D721Med (cell line): ENCODE results near the gene ARL2BP.
A peak's percentile ranks its signal among the peaks of the same experiment; 100 is the strongest.
"Not testable (repeated sequence)": the region's sequence is repeated elsewhere in the genome, so short reads cannot be mapped to it uniquely, and the experiment has no call there.

ENCODE experiments used
- DNase-seq: peaks from one replicate; pipeline ENCODE4 v3.0.0; 2011; ENCODE audit warnings: low spot score; ENCODE audit not compliant: insufficient read length
- FAIRE-seq: peaks from 2 replicates; lab custom pipeline; 2011; peaks lifted over from hg19 to GRCh38; lab: Jason Lieb, UNC
- TF ChIP-seq, protein P1 (sequence below): IDR thresholded peaks from 2 replicates; pipeline ENCODE4 v1.5.1; 2012; ENCODE audit warnings: mild to moderate bottlenecking, control low read depth; ENCODE audit not compliant: insufficient read depth; ENCODE audit errors: missing control alignments

The ARL2BP gene

DNA sequence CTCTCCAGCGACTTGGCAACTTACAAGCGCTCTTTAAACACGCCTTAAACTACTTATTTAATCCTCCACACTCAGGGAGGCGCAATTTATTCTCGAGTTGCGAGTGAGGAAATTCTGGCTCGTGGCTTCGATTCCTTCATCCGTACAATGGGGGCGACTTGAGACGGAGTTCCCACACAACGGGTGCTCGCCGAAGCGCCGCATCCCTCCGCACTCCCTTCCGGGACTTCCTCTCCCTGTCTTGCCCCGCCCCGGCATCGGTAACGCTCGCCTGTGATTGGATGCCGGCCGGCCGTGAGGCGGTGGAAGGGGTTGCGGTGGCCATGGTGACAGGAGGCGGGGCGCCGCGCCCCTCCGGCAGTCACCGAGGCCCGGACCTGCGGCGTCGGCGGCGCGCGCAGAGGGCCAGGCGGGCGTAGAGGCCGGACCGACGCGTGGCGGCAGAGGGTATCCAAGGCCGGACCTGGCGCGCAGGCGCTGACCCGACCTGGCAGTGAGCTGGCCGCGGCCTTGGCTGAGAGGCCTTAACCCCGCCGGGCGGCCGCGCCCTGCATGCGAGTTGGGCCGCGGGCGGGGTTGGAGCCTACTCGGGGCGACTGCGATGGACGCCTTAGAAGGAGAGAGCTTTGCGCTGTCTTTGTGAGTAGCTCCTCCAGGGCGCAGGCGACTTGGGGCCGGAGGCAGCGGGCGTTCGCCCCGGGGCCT, at the start of gene ARL2BP:
Gene ARL2BP (plus strand): TSS at position 493 of the 705 bp plus-strand sequence. CDS start 109 bp downstream, at position 602.
- FAIRE-seq: no peak
- TF ChIP-seq, protein P1, sequence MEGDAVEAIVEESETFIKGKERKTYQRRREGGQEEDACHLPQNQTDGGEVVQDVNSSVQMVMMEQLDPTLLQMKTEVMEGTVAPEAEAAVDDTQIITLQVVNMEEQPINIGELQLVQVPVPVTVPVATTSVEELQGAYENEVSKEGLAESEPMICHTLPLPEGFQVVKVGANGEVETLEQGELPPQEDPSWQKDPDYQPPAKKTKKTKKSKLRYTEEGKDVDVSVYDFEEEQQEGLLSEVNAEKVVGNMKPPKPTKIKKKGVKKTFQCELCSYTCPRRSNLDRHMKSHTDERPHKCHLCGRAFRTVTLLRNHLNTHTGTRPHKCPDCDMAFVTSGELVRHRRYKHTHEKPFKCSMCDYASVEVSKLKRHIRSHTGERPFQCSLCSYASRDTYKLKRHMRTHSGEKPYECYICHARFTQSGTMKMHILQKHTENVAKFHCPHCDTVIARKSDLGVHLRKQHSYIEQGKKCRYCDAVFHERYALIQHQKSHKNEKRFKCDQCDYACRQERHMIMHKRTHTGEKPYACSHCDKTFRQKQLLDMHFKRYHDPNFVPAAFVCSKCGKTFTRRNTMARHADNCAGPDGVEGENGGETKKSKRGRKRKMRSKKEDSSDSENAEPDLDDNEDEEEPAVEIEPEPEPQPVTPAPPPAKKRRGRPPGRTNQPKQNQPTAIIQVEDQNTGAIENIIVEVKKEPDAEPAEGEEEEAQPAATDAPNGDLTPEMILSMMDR: no peak

GRCh38 chr16:57196286-57196685, 48.8 kb upstream of the ARL2BP start:
- FAIRE-seq: no peak
- no peak for DNase-seq
- TF ChIP-seq, protein P1: no peak

More for the DNA sequence above, at the start of gene ARL2BP:
- DNase-seq: peak; percentile 64

- DNase-seq (no peak), FAIRE-seq (no peak)
- TF ChIP-seq, protein P1: no peak
Observed at GRCh38 chr16:57196753-57197152, 48.3 kb upstream of the ARL2BP start.

DNA sequence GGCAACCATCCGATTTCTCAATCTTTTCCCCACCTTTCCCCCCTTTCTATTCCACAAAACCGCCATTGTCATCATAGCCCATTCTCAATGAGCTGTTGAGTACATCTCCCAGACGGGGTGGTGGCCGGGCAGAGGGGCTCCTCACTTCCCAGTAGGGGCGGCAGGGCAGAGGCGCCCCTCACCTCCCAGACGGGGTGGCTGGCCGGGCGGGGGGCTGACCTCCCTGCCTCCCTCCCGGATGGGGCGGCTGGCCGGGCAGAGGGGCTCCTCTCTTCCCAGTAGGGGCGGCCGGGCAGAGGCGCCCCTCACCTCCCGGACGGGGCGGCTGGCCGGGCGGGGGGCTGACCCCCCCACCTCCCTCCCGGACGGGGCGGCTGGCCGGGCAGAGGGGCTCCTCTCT, 44.7 kb upstream of the ARL2BP start:
- DNase-seq, FAIRE-seq: not testable (repeated sequence)

DNA sequence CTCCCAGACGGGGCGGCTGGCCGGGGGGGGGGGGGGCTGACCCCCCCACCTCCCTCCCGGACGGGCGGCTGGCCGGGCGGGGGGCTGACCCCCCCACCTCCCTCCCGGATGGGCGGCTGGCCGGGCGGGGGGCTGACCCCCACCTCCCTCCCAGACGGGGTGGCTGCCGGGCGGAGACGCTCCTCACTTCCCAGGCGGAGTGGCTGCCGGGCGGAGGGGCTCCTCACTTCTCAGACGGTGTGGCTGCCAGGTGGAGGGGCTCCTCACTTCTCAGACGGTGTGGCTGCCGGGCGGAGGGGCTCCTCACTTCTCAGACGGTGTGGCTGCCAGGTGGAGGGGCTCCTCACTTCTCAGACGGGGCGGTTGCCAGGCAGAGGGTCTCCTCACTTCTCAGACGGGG, 44.1 kb upstream of the ARL2BP start:
- FAIRE-seq: not testable (repeated sequence)

GRCh38 chr16:57202095-57202886, 42.8 kb upstream of the ARL2BP start:
- FAIRE-seq: no peak
- TF ChIP-seq, protein P1: no peak
- DNase-seq: no peak

More for the DNA sequence above, 44.1 kb upstream of the ARL2BP start:
- not testable (repeated sequence) for DNase-seq

- FAIRE-seq (no peak), DNase-seq (no peak)
- TF ChIP-seq, protein P1: no peak
Observed at GRCh38 chr16:57203451-57203850, 41.6 kb upstream of the ARL2BP start.

GRCh38 chr16:57204675-57205074, 40.4 kb upstream of the ARL2BP start:
- FAIRE-seq (no peak), DNase-seq (no peak)
- TF ChIP-seq, protein P1: no peak
